ENCODE measurements around the gene MTG2.

The MTG2 gene

GRCh38 chr20:62163986-62164762 lies 18.7 kb upstream of the MTG2 start:
- DNase-seq = no peak

DNA sequence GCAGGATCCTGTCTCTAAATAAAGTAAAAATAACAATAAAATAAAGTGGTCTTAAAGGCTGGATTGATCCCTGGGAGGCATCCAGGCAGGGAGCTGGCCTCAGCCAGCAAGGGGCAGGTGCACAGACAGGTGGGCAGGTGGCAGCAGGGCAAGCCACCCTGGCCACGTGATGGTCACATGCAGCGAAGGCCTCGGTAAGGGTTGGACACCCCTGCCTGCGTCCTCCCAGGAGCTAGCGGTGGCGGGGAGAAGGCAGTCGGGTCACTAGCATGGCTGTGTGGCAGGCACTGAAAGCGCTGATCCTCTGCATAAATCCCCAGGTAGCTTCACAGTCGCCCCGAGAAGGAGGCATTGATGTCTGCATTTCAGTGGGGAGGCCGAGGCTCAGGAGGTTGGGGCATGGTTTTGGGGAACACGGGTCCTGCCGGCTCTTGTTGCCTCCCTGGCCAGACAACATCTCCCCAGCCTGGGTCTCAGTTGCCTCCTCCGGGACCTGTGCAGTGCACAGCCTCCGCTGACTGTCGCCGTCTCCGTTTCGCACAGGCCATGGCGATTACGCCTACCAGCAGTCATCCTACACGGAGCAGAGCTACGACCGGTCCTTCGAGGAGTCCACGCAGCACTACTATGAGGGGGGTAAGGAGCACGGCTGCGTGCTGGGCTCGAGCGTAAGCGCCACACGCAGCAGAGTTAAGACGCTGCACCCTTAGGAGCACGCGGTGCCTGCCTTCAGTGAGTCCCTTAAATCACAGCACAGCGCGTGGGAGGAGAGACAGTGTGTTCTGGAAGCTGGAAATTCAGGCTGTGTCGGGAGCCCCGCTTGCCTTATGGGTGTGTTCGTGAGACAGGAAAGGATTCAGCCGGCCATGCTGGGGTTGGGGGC lies 17.7 kb upstream of the MTG2 start:
- no peak for DNase-seq

DNA sequence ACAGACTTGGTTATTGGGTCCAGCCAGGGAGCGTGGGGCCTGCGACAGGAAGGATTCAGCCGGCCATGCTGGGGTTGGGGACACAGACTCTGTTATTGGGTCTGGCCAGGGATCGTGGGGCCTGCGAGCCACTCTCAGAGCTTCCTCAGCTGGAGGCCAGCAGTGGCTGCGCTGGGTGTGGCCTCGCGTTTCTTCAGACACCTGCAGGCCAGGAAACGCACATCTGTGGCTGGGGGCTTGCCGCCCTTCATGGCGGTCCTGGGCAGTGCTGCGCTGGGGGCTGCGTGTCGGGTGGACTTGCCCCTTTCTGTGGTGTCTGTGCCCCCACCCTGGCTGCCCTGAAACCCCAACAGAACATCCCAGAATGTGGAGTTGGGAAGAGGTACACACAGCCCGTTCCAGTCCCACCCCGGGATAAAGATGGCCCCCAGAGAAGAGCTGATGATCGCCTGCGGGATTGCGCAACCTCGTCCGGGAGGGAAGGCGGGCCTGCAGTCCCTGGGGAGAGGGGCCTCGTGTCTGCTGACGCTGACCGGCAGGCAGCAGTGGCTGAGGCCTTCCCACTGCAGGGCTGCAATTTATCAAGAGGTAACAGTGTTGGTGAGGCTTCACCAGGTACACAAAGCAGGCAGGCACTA lies 16.9 kb upstream of the MTG2 start:
- DNase-seq = no peak

- DNase-seq = no peak
Measured at GRCh38 chr20:62167474-62167873, 15.4 kb upstream of the MTG2 start.

DNA sequence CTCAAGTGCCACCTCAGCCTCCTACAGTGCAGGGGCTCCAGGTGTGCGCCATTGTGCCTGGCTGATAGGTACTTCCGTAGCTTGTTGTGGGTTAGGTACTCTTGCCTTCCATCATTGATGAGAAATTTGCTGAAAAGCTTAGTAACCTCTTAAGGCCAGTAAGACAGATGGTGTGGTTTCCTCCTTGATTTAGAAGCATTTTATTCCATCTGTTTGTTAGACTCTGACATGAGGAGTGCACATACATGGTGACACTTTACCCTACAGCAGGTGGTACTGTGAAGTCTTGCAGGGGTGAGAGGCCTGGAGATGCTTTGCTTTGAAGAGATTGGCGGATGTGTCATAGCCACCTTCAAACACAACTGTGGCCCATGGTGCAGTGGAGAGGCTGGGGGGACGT lies 14.8 kb upstream of the MTG2 start:
- no peak for DNase-seq

- DNase-seq = no peak
Measured at GRCh38 chr20:62168890-62169435, 13.9 kb upstream of the MTG2 start.

DNA sequence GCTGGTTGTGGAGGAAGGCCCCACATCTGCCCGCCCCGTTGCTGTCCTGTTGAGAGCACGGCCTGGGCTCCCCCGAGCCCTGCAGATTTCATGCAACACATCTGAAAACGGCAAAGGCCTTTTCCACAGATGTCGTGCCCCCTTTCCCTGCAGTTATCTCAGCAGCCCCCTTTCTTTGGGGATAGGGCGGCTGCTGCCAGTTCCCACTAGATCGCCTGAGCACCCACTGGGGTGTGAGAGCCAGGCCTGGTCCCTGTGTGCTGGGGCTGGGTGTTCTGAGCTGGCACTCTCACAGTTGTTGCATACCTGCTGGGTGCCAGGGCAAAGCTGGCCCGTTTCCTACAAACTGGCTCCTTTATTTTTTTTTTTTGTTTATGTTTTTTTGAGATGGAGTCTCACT lies 12.3 kb upstream of the MTG2 start:
- no peak for DNase-seq

GRCh38 chr20:62171245-62171644 lies 11.6 kb upstream of the MTG2 start:
- no peak for DNase-seq

DNA sequence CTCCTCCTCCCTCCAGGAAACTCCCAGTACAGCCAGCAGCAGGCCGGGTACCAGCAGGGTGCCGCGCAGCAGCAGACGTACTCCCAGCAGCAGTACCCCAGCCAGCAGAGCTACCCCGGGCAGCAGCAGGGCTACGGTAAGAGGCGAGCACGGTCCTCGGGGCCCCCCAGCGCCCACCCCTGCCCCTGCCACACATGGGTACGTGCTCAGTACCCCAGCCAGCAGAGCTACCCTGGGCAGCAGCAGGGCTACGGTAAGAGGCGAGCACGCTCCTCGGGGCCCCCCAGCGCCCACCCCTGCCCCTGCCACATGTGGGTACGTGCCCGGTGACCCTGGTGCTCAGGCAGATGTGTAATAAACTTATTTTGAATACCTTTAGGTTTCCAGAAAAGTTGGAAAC lies 10.2 kb upstream of the MTG2 start:
- DNase-seq = no peak

DNA sequence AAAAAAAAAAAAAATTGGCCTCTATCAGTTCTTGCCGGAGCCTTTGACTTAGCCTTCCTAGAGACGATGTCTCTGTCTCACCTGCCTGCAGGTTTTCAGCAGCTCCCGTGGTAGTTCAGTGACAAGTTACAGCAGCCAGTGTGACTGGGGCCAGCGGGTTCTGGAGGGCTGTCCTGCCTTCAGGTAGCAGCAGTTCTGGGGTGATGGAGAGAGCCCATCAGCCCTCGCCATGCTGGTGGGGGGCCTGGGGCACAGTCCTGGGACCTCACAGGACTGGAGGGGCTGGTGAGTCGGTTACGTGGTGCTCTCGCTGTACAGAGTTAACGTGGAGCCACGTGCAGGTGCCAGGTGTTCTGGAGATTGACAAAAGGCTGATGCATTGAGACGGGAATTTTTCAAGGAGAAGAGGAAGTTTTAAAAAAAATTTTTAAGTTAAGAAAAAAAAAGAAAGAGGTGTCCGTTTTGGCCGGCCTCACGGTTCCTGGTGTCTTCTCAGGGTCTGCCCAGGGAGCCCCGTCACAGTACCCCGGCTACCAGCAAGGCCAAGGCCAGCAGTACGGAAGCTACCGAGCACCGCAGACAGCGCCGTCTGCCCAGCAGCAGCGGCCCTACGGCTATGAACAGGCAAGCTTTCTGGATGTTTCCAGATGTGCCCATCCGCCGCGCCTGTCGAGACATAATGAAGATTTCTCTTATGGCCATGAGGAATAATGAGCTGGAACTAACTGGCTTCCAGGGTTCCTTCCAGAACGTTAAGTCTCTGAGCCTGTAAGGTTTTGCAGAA lies 8.6 kb upstream of the MTG2 start:
- DNase-seq = no peak

DNA sequence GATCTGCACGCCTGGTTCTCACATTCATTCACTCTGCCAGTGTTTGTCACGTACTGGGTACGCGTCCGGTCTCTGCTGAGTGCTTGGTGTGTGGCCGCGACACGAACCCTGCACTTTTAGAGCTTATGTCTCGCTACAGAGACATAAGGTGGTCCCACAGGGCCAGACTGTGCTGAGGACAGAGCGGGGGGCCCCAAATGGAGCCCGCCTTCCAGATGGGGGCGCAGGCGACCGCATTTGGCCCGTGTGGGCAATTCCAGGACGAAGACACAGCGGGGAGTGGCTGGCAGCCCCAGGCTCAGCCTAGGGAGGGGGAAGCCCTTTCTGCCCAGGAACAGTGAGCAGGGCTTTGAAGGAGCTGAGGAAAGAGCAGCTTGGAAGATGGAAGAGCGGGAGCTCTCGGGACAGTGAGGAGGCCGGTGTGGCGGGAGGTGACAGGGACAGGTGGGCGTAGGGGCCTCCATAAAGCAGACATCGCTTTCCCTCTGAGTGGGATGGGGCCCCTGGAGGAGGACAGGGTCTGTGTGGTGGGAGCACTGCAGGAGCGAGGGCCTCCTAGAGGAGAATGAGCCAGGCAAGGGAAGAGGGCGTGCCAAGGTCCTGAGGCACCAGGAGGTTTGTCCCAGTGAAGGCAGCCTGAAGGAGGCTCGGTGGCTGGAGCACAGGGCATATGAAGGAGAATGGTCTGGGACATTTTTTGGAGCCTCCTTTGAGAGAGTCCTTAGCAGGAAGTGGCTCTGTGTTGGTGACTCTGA lies 7.8 kb upstream of the MTG2 start:
- no peak for DNase-seq

DNA sequence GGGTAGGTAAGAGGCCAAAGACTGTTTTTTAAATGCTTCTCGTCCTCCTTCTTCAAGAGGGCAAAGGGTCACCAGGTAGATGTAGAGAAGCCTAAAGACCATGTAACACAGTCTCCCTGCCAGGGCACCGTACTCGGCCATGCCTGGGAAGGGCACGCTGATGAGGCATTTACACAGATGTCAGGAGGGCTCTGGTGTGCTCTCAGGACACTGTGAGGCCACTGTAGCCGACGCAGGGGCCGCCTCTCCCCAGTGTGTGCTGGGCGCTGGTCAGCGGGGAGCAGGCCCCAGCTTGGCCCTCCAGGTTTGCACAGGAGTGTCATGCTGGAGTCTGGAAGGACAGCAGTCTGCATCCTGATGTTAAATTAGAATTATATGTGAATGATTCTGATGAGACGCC lies 7.1 kb upstream of the MTG2 start:
- DNase-seq = no peak

DNA sequence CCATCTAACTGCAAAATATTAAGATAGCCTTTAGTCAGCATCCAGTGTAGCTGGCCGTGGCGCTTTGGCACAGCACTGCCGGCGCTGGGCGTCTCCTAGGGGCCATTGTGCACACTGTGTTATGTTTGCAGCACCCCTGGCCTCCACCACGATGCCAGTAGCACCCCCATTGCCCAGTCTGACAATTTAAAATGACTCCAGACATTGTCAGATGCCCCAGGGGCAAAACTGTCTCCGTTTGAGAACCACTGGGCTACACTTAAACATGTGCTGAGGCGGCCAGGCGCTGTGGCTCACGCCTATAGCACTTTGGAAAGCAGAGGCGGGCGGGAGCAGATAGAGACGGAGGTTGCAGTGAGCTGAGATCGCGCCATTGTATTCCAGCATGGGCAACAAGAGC lies 6.0 kb upstream of the MTG2 start:
- DNase-seq = no peak

GRCh38 chr20:62177307-62177706 lies 5.5 kb upstream of the MTG2 start:
- no peak for DNase-seq

- DNase-seq = no peak
Measured at GRCh38 chr20:62178316-62179161, 4.3 kb upstream of the MTG2 start.

- DNase-seq = no peak
Measured at GRCh38 chr20:62179162-62179504, 3.7 kb upstream of the MTG2 start.

DNA sequence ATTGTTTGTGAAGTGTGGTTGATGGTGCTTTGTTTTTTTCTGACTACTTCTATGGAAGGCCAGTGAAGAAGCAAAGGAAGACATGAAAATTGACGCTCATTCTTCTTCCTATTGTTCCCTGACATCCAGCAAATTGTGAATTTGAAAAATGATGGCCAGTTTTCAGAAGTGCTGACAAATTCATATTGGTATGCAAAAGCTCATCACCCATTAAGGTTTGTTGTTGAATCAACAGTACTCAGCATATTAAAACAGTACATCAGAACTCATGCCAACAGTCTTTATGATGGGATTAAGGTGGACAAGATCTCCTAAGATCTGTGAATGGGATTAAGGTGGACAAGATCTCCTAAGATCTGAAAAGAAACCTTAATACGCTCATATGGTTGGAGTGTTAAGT lies 1.0 kb upstream of the MTG2 start:
- DNase-seq = no peak

DNA sequence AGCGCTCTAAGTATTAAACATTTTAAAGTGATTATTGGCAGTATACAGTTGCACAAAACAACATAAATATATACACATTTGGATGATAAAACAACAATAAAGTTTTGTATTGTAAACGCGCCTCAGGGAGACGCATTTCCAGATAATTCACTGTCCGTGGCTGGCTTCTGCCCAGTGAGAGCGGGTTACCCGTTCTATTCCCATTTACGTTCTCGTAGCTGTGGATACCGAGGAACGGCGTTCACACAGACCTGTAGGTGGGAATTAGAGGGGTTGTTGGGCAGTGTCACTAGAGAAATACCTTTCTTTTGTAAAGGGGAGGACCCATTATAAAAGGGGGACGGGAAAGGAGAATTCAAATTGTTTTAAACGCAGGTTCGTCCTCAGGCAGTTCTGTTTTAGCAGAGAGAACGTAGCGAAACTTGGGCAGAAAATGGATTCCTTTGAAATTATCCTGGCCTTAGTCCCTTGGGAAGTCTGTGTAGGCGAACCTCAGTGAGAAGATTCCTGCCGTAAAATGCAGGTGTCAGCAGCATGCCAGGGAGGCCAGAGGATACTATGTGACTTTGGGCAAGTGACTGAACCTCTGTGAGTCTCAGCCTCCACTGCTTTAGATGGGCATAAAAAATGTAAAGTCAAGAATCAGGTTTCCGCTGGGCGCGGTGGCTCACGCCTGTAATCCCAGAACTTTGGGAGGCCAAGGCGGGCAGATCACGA lies 756 bp downstream of the MTG2 start:
- peak in 1 of 2 experiments; percentile 4 for DNase-seq

DNA sequence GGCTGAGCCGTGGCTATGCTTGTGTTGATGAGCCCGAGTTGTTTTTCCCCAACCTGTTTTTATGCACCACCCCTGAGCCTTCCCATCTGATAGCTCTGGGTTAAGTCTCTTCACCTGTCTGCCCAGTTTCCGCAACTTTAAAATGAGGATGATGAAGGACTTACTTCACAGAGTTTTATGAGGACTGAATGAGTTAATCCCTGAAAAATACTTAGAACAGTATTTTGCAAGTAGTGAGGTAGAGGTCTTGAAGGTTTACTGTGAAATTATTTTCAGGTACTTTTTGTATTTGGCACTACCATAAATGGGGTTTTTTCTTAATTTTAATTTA lies 3.2 kb downstream of the MTG2 start:
- DNase-seq = no peak
